ENCODE data around the gene SLFN5.

Gene SLFN5

DNA sequence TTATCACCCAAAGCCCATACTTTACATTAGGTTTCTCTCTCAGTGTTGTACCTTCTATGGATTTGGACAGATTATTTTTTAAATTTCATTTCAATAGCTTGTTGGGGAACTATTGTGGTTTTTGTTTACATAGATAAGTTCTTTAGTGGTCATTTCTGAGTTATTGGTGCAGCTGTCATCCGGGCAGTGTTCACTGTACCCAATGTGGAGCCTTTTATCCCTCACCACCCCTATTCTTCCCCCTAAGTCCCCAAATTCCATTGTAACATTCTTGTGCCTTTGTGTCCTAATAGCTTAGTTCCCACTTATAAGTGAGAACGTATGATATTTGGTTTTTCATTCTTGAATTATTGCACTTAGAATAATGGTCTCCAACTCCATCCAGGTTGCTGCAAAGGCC is 73.1 kb downstream of the SLFN5 start:
- DNase-seq: no peak
- in situ Hi-C loops (cut with MboI; ENCODE audit: low pct_unique_long_range_greater_than_20kb, low sequenced_read_pairs): no loop called here

- DNase-seq: no peak
- in situ Hi-C loops (cut with MboI; ENCODE audit: low pct_unique_long_range_greater_than_20kb, low sequenced_read_pairs): no loop called here
These were observed 79.9 kb downstream of the SLFN5 start for GRCh38 chr17:35322749-35323148.
